Measurements from ENCODE around the gene MACROD1.

The MACROD1 gene

GRCh38 chr11:64020976-64021756, 144.7 kb downstream of the MACROD1 start:
- no peak for TF ChIP-seq GATA2 (IDR thresholded peaks at IDR 0.05; ENCODE audit: low read depth, low read length)
- TF ChIP-seq GATA3 (IDR thresholded peaks at IDR 0.05; ENCODE audit: low read depth, low read length): no peak

GRCh38 chr11:64019106-64020037, 146.5 kb downstream of the MACROD1 start:
- TF ChIP-seq GATA2 (IDR thresholded peaks at IDR 0.05; ENCODE audit: low read depth, low read length) (no peak), GATA3 (IDR thresholded peaks at IDR 0.05; ENCODE audit: low read depth, low read length) (no peak)

- TF ChIP-seq GATA3 (IDR thresholded peaks at IDR 0.05; ENCODE audit: low read depth, low read length): no peak
- TF ChIP-seq GATA2 (IDR thresholded peaks at IDR 0.05; ENCODE audit: low read depth, low read length): no peak
Measured at GRCh38 chr11:64018310-64018709, 147.6 kb downstream of the MACROD1 start.

GRCh38 chr11:64017945-64018224, 148.0 kb downstream of the MACROD1 start:
- TF ChIP-seq GATA3 (IDR thresholded peaks at IDR 0.05; ENCODE audit: low read depth, low read length) (no peak), GATA2 (IDR thresholded peaks at IDR 0.05; ENCODE audit: low read depth, low read length) (no peak)

- TF ChIP-seq GATA2 (IDR thresholded peaks at IDR 0.05; ENCODE audit: low read depth, low read length): no peak
- no peak for TF ChIP-seq GATA3 (IDR thresholded peaks at IDR 0.05; ENCODE audit: low read depth, low read length)
Measured at GRCh38 chr11:64015935-64016845, 149.7 kb downstream of the MACROD1 start.

- TF ChIP-seq GATA3 (IDR thresholded peaks at IDR 0.05; ENCODE audit: low read depth, low read length) (no peak), GATA2 (IDR thresholded peaks at IDR 0.05; ENCODE audit: low read depth, low read length) (no peak)
Measured at GRCh38 chr11:64015510-64015909, 150.4 kb downstream of the MACROD1 start.

GRCh38 chr11:64014356-64014755, 151.6 kb downstream of the MACROD1 start:
- TF ChIP-seq GATA3 (IDR thresholded peaks at IDR 0.05; ENCODE audit: low read depth, low read length) (no peak), GATA2 (IDR thresholded peaks at IDR 0.05; ENCODE audit: low read depth, low read length) (no peak)

- TF ChIP-seq GATA2 (IDR thresholded peaks at IDR 0.05; ENCODE audit: low read depth, low read length): no peak
- TF ChIP-seq GATA3 (IDR thresholded peaks at IDR 0.05; ENCODE audit: low read depth, low read length): no peak
Measured at GRCh38 chr11:64013141-64013896, 152.6 kb downstream of the MACROD1 start.

GRCh38 chr11:64011371-64011770, 154.5 kb downstream of the MACROD1 start:
- no peak for TF ChIP-seq GATA3 (IDR thresholded peaks at IDR 0.05; ENCODE audit: low read depth, low read length)
- TF ChIP-seq GATA2 (IDR thresholded peaks at IDR 0.05; ENCODE audit: low read depth, low read length): no peak

- TF ChIP-seq GATA2 (IDR thresholded peaks at IDR 0.05; ENCODE audit: low read depth, low read length): no peak
- TF ChIP-seq GATA3 (IDR thresholded peaks at IDR 0.05; ENCODE audit: low read depth, low read length): no peak
Measured at GRCh38 chr11:64010783-64011182, 155.1 kb downstream of the MACROD1 start.

- TF ChIP-seq GATA3 (IDR thresholded peaks at IDR 0.05; ENCODE audit: low read depth, low read length) (no peak), GATA2 (IDR thresholded peaks at IDR 0.05; ENCODE audit: low read depth, low read length) (no peak)
Measured at GRCh38 chr11:64009710-64010109, 156.2 kb downstream of the MACROD1 start.

GRCh38 chr11:64008914-64009633, 156.8 kb downstream of the MACROD1 start:
- no peak for TF ChIP-seq GATA2 (IDR thresholded peaks at IDR 0.05; ENCODE audit: low read depth, low read length)
- TF ChIP-seq GATA3 (IDR thresholded peaks at IDR 0.05; ENCODE audit: low read depth, low read length): no peak
